Erythroblast (primary cell): ENCODE results near the gene GDPD5.

ENCODE experiments used
- GATA1 ChIP-seq: IDR thresholded peaks from 2 replicates; pipeline ENCODE4 v1.6.1; 2011; ENCODE audit warnings: low read depth, mild to moderate bottlenecking, control low read depth, low read length, moderate library complexity
- POLR2A ChIP-seq: IDR thresholded peaks from 2 replicates; pipeline ENCODE4 v1.6.1; 2011; ENCODE audit warnings: mild to moderate bottlenecking, low read length

- TF ChIP-seq POLR2A (no peak), GATA1 (no peak)
Observed at GRCh38 chr11:75505916-75506692, 19.6 kb downstream of the GDPD5 start.
